Neural cell (in vitro differentiated cells): ENCODE measurements around the gene ESR1.

Source experiments
- EZH2 ChIP-seq: fragments of 200-600, 300-800 bp; shearing (Covaris generic), sonication (generic); IDR thresholded peaks from 2 replicates; pipeline ENCODE4 v1.6.1; 2014; ENCODE audit warnings: antibody characterized with exemption, low read length, borderline replicate concordance, mild to moderate bottlenecking; ENCODE audit not compliant: insufficient read depth, poor library complexity, severe bottlenecking
- SMC3 ChIP-seq: fragments of 450-650 bp; conservative IDR thresholded peaks from 2 replicates; pipeline ENCODE4 v1.6.1; 2014; ENCODE audit warnings: antibody characterized with exemption, mild to moderate bottlenecking, moderate library complexity; ENCODE audit not compliant: poor library complexity
- TF ChIP-seq, protein P1 (sequence below): fragments of 450-650 bp; IDR thresholded peaks from 2 replicates; pipeline ENCODE4 v1.5.1; 2014; ENCODE audit warnings: antibody characterized with exemption, mild to moderate bottlenecking, moderate library complexity; ENCODE audit not compliant: poor library complexity, severe bottlenecking

DNA sequence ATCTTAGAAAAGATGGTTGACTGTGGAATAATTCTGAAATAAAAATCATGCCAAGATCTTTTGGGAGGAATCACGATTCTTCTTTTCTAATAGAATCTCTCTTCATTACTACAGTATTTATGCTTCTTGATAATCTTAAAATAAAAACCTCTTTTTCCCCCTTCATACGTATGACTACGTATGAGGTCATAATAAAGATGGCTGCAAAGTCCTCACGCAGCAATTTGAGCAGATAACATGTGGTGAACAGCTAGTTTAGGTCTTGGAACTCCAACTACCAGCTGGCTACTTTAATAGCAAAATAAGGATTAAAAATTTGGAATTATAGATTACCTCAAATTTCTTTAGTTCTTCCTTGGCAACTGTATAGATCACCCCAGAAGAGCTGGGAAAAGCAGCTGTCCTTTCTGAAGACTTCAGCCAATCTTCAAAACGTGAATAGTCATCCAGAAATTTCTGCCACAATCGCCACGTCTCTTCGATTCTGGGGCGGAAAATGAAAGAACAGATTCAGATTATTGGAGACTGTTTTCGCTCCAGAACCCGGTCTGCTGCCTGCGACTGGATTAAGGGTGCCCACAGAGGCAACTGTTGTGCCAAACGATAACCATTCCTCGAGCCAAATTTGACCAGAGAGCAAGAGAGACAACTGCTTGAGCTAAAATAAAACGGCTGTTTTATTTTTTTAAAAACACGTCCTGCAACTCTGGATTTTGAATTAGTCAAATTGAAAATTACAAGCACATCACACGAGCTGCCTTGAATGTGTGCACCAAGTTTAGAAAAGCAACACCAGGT lies 347.3 kb downstream of the ESR1 start:
- TF ChIP-seq, protein P1, sequence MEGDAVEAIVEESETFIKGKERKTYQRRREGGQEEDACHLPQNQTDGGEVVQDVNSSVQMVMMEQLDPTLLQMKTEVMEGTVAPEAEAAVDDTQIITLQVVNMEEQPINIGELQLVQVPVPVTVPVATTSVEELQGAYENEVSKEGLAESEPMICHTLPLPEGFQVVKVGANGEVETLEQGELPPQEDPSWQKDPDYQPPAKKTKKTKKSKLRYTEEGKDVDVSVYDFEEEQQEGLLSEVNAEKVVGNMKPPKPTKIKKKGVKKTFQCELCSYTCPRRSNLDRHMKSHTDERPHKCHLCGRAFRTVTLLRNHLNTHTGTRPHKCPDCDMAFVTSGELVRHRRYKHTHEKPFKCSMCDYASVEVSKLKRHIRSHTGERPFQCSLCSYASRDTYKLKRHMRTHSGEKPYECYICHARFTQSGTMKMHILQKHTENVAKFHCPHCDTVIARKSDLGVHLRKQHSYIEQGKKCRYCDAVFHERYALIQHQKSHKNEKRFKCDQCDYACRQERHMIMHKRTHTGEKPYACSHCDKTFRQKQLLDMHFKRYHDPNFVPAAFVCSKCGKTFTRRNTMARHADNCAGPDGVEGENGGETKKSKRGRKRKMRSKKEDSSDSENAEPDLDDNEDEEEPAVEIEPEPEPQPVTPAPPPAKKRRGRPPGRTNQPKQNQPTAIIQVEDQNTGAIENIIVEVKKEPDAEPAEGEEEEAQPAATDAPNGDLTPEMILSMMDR = no peak
- TF ChIP-seq EZH2 (no peak), SMC3 (no peak)
